HL-60/S4 (cell line): ENCODE results near the gene PSMB8.

ENCODE experiments used
- in situ Hi-C: fragments of 300-500 bp; cut with MboI; formaldehyde crosslinking; loops from 2 replicates; pipeline ENCODE4 v1.14.3; 2022; ENCODE audit warnings: low sequenced_read_pairs

Gene PSMB8

GRCh38 chr6:32799168-32799567, 44.7 kb downstream of the PSMB8 start:
- in situ Hi-C loops: loop anchor here (10.0 to 25.0 kb wide), 2 partner anchors 374 to 712 kb away; no protein-coding TSS in a partner anchor

GRCh38 chr6:32796848-32797776, 46.7 kb downstream of the PSMB8 start:
- in situ Hi-C loops: loop anchor here (10.0 to 25.0 kb wide), 2 partner anchors 372 to 710 kb away; no protein-coding TSS in a partner anchor

GRCh38 chr6:32794510-32794909, 49.3 kb downstream of the PSMB8 start:
- in situ Hi-C loops: loop anchor here (10.0 to 25.0 kb wide), 2 partner anchors 370 to 707 kb away; no protein-coding TSS in a partner anchor

DNA sequence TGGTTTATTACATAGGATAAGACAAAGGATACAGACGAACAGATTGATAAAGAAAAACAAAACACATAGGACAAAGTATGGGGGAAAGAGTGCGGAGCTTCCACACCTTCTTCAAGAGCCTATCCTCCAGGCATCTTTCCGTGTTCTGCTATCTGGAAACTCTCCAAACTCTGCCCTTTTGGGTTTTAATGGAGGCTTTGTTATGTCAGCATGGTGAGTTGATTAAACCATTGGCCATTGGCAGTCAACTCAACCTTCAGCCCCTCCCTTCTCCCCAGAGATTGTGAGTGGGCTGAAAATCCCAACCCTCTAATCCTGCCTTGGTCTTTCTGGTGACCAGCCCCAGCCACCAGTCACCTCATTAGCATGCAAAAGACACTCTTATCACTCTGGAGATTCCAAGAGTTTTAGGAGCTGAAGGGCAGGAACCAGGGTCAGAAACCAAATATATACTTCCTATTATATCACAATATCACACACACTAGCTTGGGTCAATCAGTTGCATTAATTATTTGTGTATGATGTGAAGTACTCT, 50.9 kb downstream of the PSMB8 start:
- in situ Hi-C loops: loop anchor here (10.0 to 25.0 kb wide), 2 partner anchors 368 to 706 kb away; no protein-coding TSS in a partner anchor
